ENCODE data around the gene SMURF1. TPM values are rescaled to one million over a fixed set of nuclear protein-coding genes. Genes with fewer than 3 reads are reported as not detected.

The SMURF1 gene
- total RNA-seq, 2 donors from 2014 or later, result 16.9 to 31.3 TPM

DNA sequence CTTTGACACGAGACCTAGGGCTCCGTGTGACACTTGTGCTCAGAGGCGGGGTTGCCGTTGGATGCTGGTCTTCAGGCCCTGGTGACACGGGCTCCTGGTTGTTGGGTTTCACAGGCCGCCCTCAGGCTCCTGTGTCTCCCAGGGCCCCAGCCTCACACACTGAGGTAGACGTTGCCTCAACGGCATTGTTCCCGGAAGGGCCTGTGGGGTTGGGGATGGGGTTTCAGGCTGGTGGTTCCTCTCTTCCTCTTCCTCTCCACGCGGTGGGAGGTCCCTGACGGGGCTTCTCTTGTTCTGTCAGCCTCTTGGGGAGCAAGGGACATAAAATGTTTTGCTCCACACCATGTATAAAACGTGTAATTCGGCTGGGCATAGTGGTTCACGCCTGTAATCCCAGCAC lies 140.5 kb downstream of the SMURF1 start:
- ATAC-seq (no peak), DNase-seq (peak in 1 of 4 donors; percentile 8)
- Histone ChIP-seq H3K36me3 (replicated peaks in 1 of 2; ENCODE audit: insufficient read depth in 1 of 2, low read depth in 2 of 2) (peaks cover 9 to 24% of the 10 kb centered on the region in 2 donors), H3K27ac (no peak overlapping the region), H3K4me1 (no peaks in the 10 kb centered on the region), H3K27me3 (no peaks in the 10 kb centered on the region), H3K4me3 (no peak overlapping the region), H3K9me3 (no peaks in the 10 kb centered on the region)
- TF ChIP-seq POLR2A (IDR thresholded peaks at IDR 0.05), result no peak
- no peak for TF ChIP-seq CTCF (IDR thresholded peaks at IDR 0.05)
- 88 to 97% methylated on average over 11 to 15 of the region's 15 CpGs for WGBS, 2 donors
- intact Hi-C loops (cut with DNase I), result no loop called here

- H3K4me1 ChIP-seq, result no peaks in the 10 kb centered on the region
- H3K27me3 ChIP-seq, result no peaks in the 10 kb centered on the region
- peaks cover 9 to 19% of the 10 kb centered on the region in 2 donors for H3K36me3 ChIP-seq (replicated peaks in 1 of 2; ENCODE audit: insufficient read depth in 1 of 2, low read depth in 2 of 2)
- H3K4me3 ChIP-seq, result no peak overlapping the region
- TF ChIP-seq POLR2A (IDR thresholded peaks at IDR 0.05) (no peak), CTCF (IDR thresholded peaks at IDR 0.05) (no peak)
- intact Hi-C loops (cut with DNase I), result no loop called here
- no peak for DNase-seq
- H3K9me3 ChIP-seq, result no peaks in the 10 kb centered on the region
- no peak for ATAC-seq
- H3K27ac ChIP-seq, result no peak overlapping the region
- 84 to 92% methylated on average over 18 to 20 of the region's 20 CpGs for WGBS, 2 donors
Measured at GRCh38 chr7:99002827-99003212, 141.1 kb downstream of the SMURF1 start.

GRCh38 chr7:99002148-99002826 lies 141.6 kb downstream of the SMURF1 start:
- H3K4me3 ChIP-seq, result no peak overlapping the region
- H3K27ac ChIP-seq, result no peak overlapping the region
- TF ChIP-seq POLR2A (IDR thresholded peaks at IDR 0.05) (no peak), CTCF (IDR thresholded peaks at IDR 0.05) (no peak)
- H3K36me3 ChIP-seq (replicated peaks in 1 of 2; ENCODE audit: insufficient read depth in 1 of 2, low read depth in 2 of 2), result peaks cover 9 to 19% of the 10 kb centered on the region in 2 donors
- peak in 1 of 4 donors; percentile 6 for DNase-seq
- intact Hi-C loops (cut with DNase I), result no loop called here
- WGBS, 2 donors, result 73 to 85% methylated on average over 12 of the region's 12 CpGs
- no peaks in the 10 kb centered on the region for H3K4me1 ChIP-seq
- H3K9me3 ChIP-seq, result no peaks in the 10 kb centered on the region
- H3K27me3 ChIP-seq, result no peaks in the 10 kb centered on the region
- ATAC-seq, result no peak

DNA sequence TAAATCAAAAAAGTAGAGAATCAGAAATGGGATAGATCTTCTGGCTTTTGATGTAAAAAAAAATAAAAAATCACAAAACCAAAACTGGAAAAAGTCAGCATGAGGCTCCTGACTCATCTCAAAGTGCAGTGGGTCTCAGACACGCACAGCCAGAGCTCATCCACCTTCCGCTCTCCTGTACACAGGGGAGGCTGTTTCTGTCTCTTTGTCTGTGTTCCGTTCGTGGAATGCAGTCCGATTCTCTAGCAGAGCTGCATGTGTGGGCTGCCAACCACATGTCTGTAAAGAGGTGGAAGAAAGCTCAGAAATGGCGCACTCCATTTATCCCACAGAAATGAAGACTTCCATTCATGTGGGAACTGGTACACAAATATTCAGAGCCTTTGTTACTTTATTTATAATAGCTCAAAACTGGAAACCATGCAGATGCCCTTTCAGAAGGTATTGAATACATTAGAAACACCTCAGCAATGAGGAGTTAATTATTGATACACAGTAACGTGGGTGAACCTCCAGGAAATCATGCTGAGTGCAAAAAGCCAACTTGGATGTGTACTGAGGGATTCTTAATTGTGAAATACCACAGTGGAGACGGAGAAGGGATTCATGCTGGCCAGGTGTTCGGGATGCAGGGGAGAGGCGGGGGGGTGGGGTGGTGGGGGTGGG lies 142.3 kb downstream of the SMURF1 start:
- H3K27me3 ChIP-seq, result no peaks in the 10 kb centered on the region
- DNase-seq (peak in 1 of 4 donors; percentile 3), ATAC-seq (no peak)
- peaks cover 9 to 14% of the 10 kb centered on the region in 2 donors for H3K36me3 ChIP-seq (replicated peaks in 1 of 2; ENCODE audit: insufficient read depth in 1 of 2, low read depth in 2 of 2)
- no peak overlapping the region for H3K27ac ChIP-seq
- WGBS, 2 donors, result 75 to 84% methylated on average over 10 of the region's 10 CpGs
- no peaks in the 10 kb centered on the region for H3K4me1 ChIP-seq
- intact Hi-C loops (cut with DNase I), result no loop called here
- TF ChIP-seq CTCF (IDR thresholded peaks at IDR 0.05) (no peak), POLR2A (IDR thresholded peaks at IDR 0.05) (no peak)
- H3K4me3 ChIP-seq, result no peak overlapping the region
- H3K9me3 ChIP-seq, result no peaks in the 10 kb centered on the region

Measured in body of pancreas (tissue), 4 donors.